GM13977 (cell line): Measurements from ENCODE around the gene MYL5.

Source experiments
- DNase-seq: peaks from one replicate; pipeline ENCODE4 v3.0.0; 2012; ENCODE audit warnings: low spot score
- CTCF ChIP-seq: IDR thresholded peaks from 2 replicates; pipeline ENCODE4 v1.5.1; 2012; ENCODE audit warnings: mild to moderate bottlenecking, control low read depth; ENCODE audit not compliant: insufficient read depth; ENCODE audit errors: extremely low read depth, missing control alignments
- in situ Hi-C: fragments of 300-500 bp; cut with MboI; formaldehyde crosslinking; loops from one replicate; pipeline ENCODE4 v1.12.0; 2022; ENCODE audit warnings: low sequenced_read_pairs, low pct_unique_long_range_greater_than_20kb, mixed read lengths, inconsistent platforms; ENCODE audit not compliant: unreplicated experiment

Gene MYL5

GRCh38 chr4:718460-718859 is 44.1 kb downstream of the MYL5 start:
- DNase-seq: no peak
- TF ChIP-seq CTCF: no peak
- in situ Hi-C loops: no loop called here

GRCh38 chr4:720111-720860 is 45.9 kb downstream of the MYL5 start:
- no peak for TF ChIP-seq CTCF
- in situ Hi-C loops: no loop called here
- no peak for DNase-seq

GRCh38 chr4:721261-722168 is 47.2 kb downstream of the MYL5 start:
- in situ Hi-C loops: no loop called here
- DNase-seq: no peak
- TF ChIP-seq CTCF: no peak

- no peak for TF ChIP-seq CTCF
- in situ Hi-C loops: no loop called here
- DNase-seq: no peak
These were observed 47.9 kb downstream of the MYL5 start for GRCh38 chr4:722169-722725.

GRCh38 chr4:722851-723360 is 48.6 kb downstream of the MYL5 start:
- in situ Hi-C loops: no loop called here
- no peak for TF ChIP-seq CTCF
- no peak for DNase-seq

GRCh38 chr4:723751-724530 is 49.6 kb downstream of the MYL5 start:
- in situ Hi-C loops: no loop called here
- no peak for DNase-seq

More at GRCh38 chr4:723751-724530, 49.6 kb downstream of the MYL5 start:
- no peak for TF ChIP-seq CTCF
